Measurements from ENCODE around the gene SAE1.
A peak's percentile ranks its signal among the peaks of the same experiment; 100 is the strongest.

SAE1 gene

DNA sequence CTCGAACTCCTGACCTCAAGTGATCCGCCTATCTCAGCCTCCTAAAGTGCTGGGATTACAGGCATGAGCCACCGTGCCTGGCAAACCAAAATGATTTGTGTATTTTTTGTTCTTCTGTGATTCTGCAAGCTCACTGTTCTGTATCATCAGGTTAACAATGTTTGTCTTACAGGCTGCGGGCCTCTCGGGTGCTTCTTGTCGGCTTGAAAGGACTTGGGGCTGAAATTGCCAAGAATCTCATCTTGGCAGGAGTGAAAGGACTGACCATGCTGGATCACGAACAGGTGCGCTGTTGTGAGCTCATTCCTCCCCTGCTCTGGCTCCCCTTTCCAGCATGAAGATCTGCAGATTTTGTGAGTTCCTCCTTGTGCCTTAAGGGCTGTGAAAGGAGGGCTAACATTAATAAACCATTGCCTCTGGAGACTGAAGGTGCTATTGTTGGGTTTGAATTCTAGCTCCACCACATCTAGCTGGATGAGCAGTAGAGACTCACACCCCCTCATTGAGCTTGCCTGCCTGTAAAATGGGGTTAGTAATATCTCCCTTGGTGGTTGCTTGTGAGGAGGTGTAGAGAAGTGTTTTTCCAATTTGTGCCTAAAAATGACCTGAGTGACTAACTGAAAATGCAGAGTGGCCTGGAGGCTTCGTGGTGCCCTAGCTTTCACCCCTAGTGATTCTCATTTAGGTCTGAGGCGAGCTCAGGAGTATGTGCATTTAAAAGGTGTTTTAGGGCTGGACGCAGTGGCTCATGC, 12.9 kb downstream of the SAE1 start:
- Histone ChIP-seq H3K27me3 (ENCODE audit: control insufficient read depth in 1 of 2, insufficient read depth in 1 of 2, low read length in 2 of 2) (no peaks in the 10 kb centered on the region), H3K79me1 (replicated peaks; ENCODE audit: low read length, poor library complexity, severe bottlenecking) (peaks cover 11% of the 10 kb centered on the region), H2BK15ac (ENCODE audit: low read depth, poor library complexity, severe bottlenecking) (no peak overlapping the region), H3K18ac (ENCODE audit: low read depth in 1 of 2, low read length in 2 of 2) (no peak overlapping the region), H2AK5ac (ENCODE audit: low read length, severe bottlenecking) (no peak overlapping the region), H3K23ac (ENCODE audit: low read length in 2 of 2) (no peak overlapping the region), H3K9me3 (ENCODE audit: control insufficient read depth, low read length) (no peaks in the 10 kb centered on the region), H4K91ac (ENCODE audit: low read length) (no peak overlapping the region), H3K4me3 (ENCODE audit: insufficient read depth in 1 of 2, low read depth in 1 of 2, low read length in 2 of 2) (no peak overlapping the region), H2BK5ac (ENCODE audit: low read depth, low read length, poor library complexity, severe bottlenecking) (no peak overlapping the region), H2AFZ (ENCODE audit: low read depth, low read length) (no peak overlapping the region), H3K14ac (ENCODE audit: low read length in 2 of 2) (no peak overlapping the region), H4K8ac (ENCODE audit: low read length) (no peak overlapping the region), H3K9ac (ENCODE audit: low read length) (no peak overlapping the region), H2BK12ac (ENCODE audit: low read length in 2 of 2) (no peak overlapping the region), H3K4me2 (ENCODE audit: low read length, poor library complexity, severe bottlenecking) (no peak overlapping the region), H3K36me3 (ENCODE audit: control insufficient read depth in 1 of 2, insufficient read depth in 2 of 2, low read depth in 1 of 2, low read length in 2 of 2) (peaks cover 37 to 53% of the 10 kb centered on the region in 2 experiments), H2BK120ac (ENCODE audit: low read depth, low read length) (no peak overlapping the region), H3K4me1 (ENCODE audit: control insufficient read depth, insufficient read depth, low read depth, low read length) (peaks cover 2% of the 10 kb centered on the region), H3K27ac (ENCODE audit: low read length, poor library complexity, severe bottlenecking) (no peak overlapping the region), H3K4ac (ENCODE audit: low read depth in 1 of 2, low read length in 2 of 2) (no peak overlapping the region)
- WGBS, result 98% methylated on average over 11 of the region's 11 CpGs
- no peak for DNase-seq

DNA sequence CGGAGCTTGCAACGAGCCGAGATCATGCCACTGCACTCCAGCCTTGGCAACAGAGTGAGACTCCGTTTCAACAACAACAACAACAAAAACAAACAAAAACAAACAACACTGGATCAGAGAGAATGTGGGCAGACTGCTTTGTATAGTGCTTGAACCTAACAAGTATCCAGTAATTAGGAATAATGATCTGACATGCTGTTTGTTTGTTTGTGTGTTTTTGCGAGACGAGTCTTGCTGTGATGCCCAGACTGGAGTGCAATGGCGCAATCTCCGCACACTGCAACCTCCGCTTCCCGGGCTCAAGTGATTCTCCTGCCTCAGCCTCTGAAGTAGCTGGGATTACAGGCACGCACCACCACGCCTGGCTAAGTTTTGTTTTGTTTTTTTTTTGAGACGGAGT, 14.0 kb downstream of the SAE1 start:
- no peak for DNase-seq
- no peak overlapping the region for H3K4me2 ChIP-seq (ENCODE audit: low read length, poor library complexity, severe bottlenecking)
- H3K9ac ChIP-seq (ENCODE audit: low read length), result no peak overlapping the region
- no peaks in the 10 kb centered on the region for H3K9me3 ChIP-seq (ENCODE audit: control insufficient read depth, low read length)
- H3K4ac ChIP-seq (ENCODE audit: low read depth in 1 of 2, low read length in 2 of 2), result no peak overlapping the region
- H3K4me1 ChIP-seq (ENCODE audit: control insufficient read depth, insufficient read depth, low read depth, low read length), result peaks cover 2% of the 10 kb centered on the region
- H2BK5ac ChIP-seq (ENCODE audit: low read depth, low read length, poor library complexity, severe bottlenecking), result no peak overlapping the region
- H3K27me3 ChIP-seq (ENCODE audit: control insufficient read depth in 1 of 2, insufficient read depth in 1 of 2, low read length in 2 of 2), result no peaks in the 10 kb centered on the region
- peaks cover 35 to 55% of the 10 kb centered on the region in 2 experiments for H3K36me3 ChIP-seq (ENCODE audit: control insufficient read depth in 1 of 2, insufficient read depth in 2 of 2, low read depth in 1 of 2, low read length in 2 of 2)
- H2BK12ac ChIP-seq (ENCODE audit: low read length in 2 of 2), result no peak overlapping the region
- no peak overlapping the region for H3K14ac ChIP-seq (ENCODE audit: low read length in 2 of 2)
- H3K18ac ChIP-seq (ENCODE audit: low read depth in 1 of 2, low read length in 2 of 2), result no peak overlapping the region
- H2AFZ ChIP-seq (ENCODE audit: low read depth, low read length), result no peak overlapping the region
- no peak overlapping the region for H3K4me3 ChIP-seq (ENCODE audit: insufficient read depth in 1 of 2, low read depth in 1 of 2, low read length in 2 of 2)
- no peak overlapping the region for H2AK5ac ChIP-seq (ENCODE audit: low read length, severe bottlenecking)
- WGBS, result 96% methylated on average over 9 of the region's 13 CpGs
- no peak overlapping the region for H3K23ac ChIP-seq (ENCODE audit: low read length in 2 of 2)
- H2BK120ac ChIP-seq (ENCODE audit: low read depth, low read length), result no peak overlapping the region
- H2BK15ac ChIP-seq (ENCODE audit: low read depth, poor library complexity, severe bottlenecking), result no peak overlapping the region
- H4K8ac ChIP-seq (ENCODE audit: low read length), result no peak overlapping the region
- no peak overlapping the region for H4K91ac ChIP-seq (ENCODE audit: low read length)
- peaks cover 12% of the 10 kb centered on the region for H3K79me1 ChIP-seq (replicated peaks; ENCODE audit: low read length, poor library complexity, severe bottlenecking)
- no peak overlapping the region for H3K27ac ChIP-seq (ENCODE audit: low read length, poor library complexity, severe bottlenecking)

DNA sequence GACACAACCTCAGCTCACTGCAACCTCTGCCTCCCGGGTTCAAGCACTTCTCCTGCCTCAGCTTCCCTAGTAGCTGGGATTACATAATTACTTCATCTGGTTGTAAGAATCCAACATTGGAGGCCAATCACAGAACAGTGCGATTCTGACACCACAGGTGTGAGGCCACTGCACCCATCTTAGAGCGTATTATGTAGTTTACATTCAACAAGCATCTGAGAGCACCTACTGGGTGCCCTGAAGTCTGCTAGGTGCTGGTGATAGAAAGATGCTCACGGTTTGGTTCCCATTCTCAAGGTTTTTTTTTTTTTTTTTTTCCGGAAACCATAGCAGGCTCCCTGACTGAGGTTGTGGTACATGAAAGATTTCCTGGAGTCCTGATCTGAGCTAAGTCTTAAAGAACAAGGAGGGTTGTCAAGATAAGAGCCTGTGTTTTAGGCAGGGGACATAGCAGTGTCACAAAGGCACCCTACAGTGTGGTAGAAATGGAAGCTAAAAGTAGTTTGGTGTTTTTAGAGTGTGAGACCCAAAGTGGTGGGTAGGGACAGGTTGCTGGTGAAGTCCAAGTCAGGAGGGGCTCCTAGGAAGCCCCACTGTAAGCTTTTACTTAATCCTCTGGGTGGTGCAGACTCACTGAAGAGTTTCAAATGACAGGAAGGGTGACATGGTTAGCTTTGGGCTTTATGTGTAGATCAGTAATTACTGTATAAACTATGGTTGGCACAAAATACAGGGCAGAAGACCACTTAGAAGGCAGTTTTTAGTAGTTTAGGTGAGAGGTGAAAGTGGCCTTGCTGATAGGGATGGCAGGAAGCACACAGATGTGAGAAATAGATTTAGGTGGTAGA, 15.2 kb downstream of the SAE1 start:
- H3K79me1 ChIP-seq (replicated peaks; ENCODE audit: low read length, poor library complexity, severe bottlenecking), result peaks cover 15% of the 10 kb centered on the region
- no peak overlapping the region for H4K91ac ChIP-seq (ENCODE audit: low read length)
- H3K18ac ChIP-seq (ENCODE audit: low read depth in 1 of 2, low read length in 2 of 2), result no peak overlapping the region
- H4K8ac ChIP-seq (ENCODE audit: low read length), result no peak overlapping the region
- H3K23ac ChIP-seq (ENCODE audit: low read length in 2 of 2), result no peak overlapping the region
- no peak overlapping the region for H2BK12ac ChIP-seq (ENCODE audit: low read length in 2 of 2)
- H3K27ac ChIP-seq (ENCODE audit: low read length, poor library complexity, severe bottlenecking), result no peak overlapping the region
- H2AFZ ChIP-seq (ENCODE audit: low read depth, low read length), result no peak overlapping the region
- no peak overlapping the region for H3K4me2 ChIP-seq (ENCODE audit: low read length, poor library complexity, severe bottlenecking)
- no peak overlapping the region for H3K4me3 ChIP-seq (ENCODE audit: insufficient read depth in 1 of 2, low read depth in 1 of 2, low read length in 2 of 2)
- no peaks in the 10 kb centered on the region for H3K9me3 ChIP-seq (ENCODE audit: control insufficient read depth, low read length)
- H3K4ac ChIP-seq (ENCODE audit: low read depth in 1 of 2, low read length in 2 of 2), result no peak overlapping the region
- H2BK5ac ChIP-seq (ENCODE audit: low read depth, low read length, poor library complexity, severe bottlenecking), result no peak overlapping the region
- H2BK120ac ChIP-seq (ENCODE audit: low read depth, low read length), result no peak overlapping the region
- H3K27me3 ChIP-seq (ENCODE audit: control insufficient read depth in 1 of 2, insufficient read depth in 1 of 2, low read length in 2 of 2), result no peaks in the 10 kb centered on the region
- WGBS, result 96% methylated on average over 5 of the region's 5 CpGs
- H3K14ac ChIP-seq (ENCODE audit: low read length in 2 of 2), result no peak overlapping the region
- DNase-seq, result no peak
- peaks cover under 1% of the 10 kb centered on the region for H3K4me1 ChIP-seq (ENCODE audit: control insufficient read depth, insufficient read depth, low read depth, low read length)
- no peak overlapping the region for H2BK15ac ChIP-seq (ENCODE audit: low read depth, poor library complexity, severe bottlenecking)
- H3K36me3 ChIP-seq (ENCODE audit: control insufficient read depth in 1 of 2, insufficient read depth in 2 of 2, low read depth in 1 of 2, low read length in 2 of 2), result peaks cover 32 to 65% of the 10 kb centered on the region in 2 experiments
- H3K9ac ChIP-seq (ENCODE audit: low read length), result no peak overlapping the region
- H2AK5ac ChIP-seq (ENCODE audit: low read length, severe bottlenecking), result no peak overlapping the region

DNA sequence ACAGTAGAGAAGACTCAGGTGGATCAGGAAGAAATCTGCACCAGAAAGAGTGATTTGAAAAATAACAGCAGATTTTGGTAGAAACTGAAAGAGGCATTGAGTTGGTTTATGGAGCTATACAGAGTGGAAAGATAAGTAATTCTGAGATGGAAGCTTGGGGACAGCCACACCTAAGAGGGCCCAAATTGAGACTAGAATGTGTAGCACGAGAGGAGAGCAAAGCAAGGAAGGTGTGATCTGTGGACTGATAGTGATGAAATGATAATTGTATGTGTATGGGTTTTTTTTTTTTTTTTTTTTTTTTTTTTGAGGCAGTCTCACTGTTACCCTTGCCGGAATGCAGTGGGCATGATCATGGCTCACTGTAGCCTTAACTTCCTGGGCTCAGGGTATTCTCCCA, 16.3 kb downstream of the SAE1 start:
- peaks cover 35 to 74% of the 10 kb centered on the region in 2 experiments for H3K36me3 ChIP-seq (ENCODE audit: control insufficient read depth in 1 of 2, insufficient read depth in 2 of 2, low read depth in 1 of 2, low read length in 2 of 2)
- peaks cover 18% of the 10 kb centered on the region for H3K79me1 ChIP-seq (replicated peaks; ENCODE audit: low read length, poor library complexity, severe bottlenecking)
- no peak overlapping the region for H2BK15ac ChIP-seq (ENCODE audit: low read depth, poor library complexity, severe bottlenecking)
- H2BK5ac ChIP-seq (ENCODE audit: low read depth, low read length, poor library complexity, severe bottlenecking), result no peak overlapping the region
- H2BK120ac ChIP-seq (ENCODE audit: low read depth, low read length), result no peak overlapping the region
- no peaks in the 10 kb centered on the region for H3K4me1 ChIP-seq (ENCODE audit: control insufficient read depth, insufficient read depth, low read depth, low read length)
- H3K9me3 ChIP-seq (ENCODE audit: control insufficient read depth, low read length), result no peaks in the 10 kb centered on the region
- no peak for DNase-seq
- H2AFZ ChIP-seq (ENCODE audit: low read depth, low read length), result no peak overlapping the region
- H3K23ac ChIP-seq (ENCODE audit: low read length in 2 of 2), result no peak overlapping the region
- H3K14ac ChIP-seq (ENCODE audit: low read length in 2 of 2), result no peak overlapping the region
- H3K4me2 ChIP-seq (ENCODE audit: low read length, poor library complexity, severe bottlenecking), result no peak overlapping the region
- H3K9ac ChIP-seq (ENCODE audit: low read length), result no peak overlapping the region
- 100% methylated on average over 2 of the region's 2 CpGs for WGBS
- no peak overlapping the region for H2AK5ac ChIP-seq (ENCODE audit: low read length, severe bottlenecking)
- H4K8ac ChIP-seq (ENCODE audit: low read length), result peak overlapping the region; percentile 27
- no peak overlapping the region for H3K4ac ChIP-seq (ENCODE audit: low read depth in 1 of 2, low read length in 2 of 2)
- H3K27me3 ChIP-seq (ENCODE audit: control insufficient read depth in 1 of 2, insufficient read depth in 1 of 2, low read length in 2 of 2), result no peaks in the 10 kb centered on the region
- H4K91ac ChIP-seq (ENCODE audit: low read length), result no peak overlapping the region
- H3K27ac ChIP-seq (ENCODE audit: low read length, poor library complexity, severe bottlenecking), result no peak overlapping the region
- no peak overlapping the region for H2BK12ac ChIP-seq (ENCODE audit: low read length in 2 of 2)
- no peak overlapping the region for H3K18ac ChIP-seq (ENCODE audit: low read depth in 1 of 2, low read length in 2 of 2)
- H3K4me3 ChIP-seq (ENCODE audit: insufficient read depth in 1 of 2, low read depth in 1 of 2, low read length in 2 of 2), result no peak overlapping the region
